Mammary epithelial cell (primary cell): ENCODE data around the gene CHIT1.

Experiments
- CTCF ChIP-seq, 2 donors: IDR thresholded peaks in 1 of 2; conservative IDR thresholded peaks in 1 of 2; 2 replicates each; pipeline ENCODE4 v1.5.1; 2011 to 2012; ENCODE audit warnings: inconsistent platforms in 2 of 2, low read length in 2 of 2, mild to moderate bottlenecking in 2 of 2, control low read depth in 1 of 2, low read depth in 1 of 2; ENCODE audit not compliant: insufficient read depth in 1 of 2; ENCODE audit errors: extremely low read depth in 1 of 2
- EZH2 ChIP-seq: IDR thresholded peaks from 2 replicates; pipeline ENCODE4 v1.6.1; 2012; ENCODE audit warnings: low read length, inconsistent platforms, borderline replicate concordance

GRCh38 chr1:203267347-203267846, 37.9 kb upstream of the CHIT1 start:
- TF ChIP-seq CTCF (conservative IDR thresholded peaks at IDR 0.05 in 1 of 2, IDR thresholded peaks at IDR 0.05 in 1 of 2; ENCODE audit: extremely low read depth in 1 of 2, insufficient read depth in 1 of 2, low read depth in 1 of 2, low read length in 2 of 2) (peak; percentile 92 to 94), EZH2 (no peak)
